Measurements from ENCODE around the gene ILF3. TPM values are rescaled to one million over a fixed set of nuclear protein-coding genes. Genes with fewer than 3 reads are reported as not detected.
A peak's percentile ranks its signal among the peaks of the same experiment; 100 is the strongest.

The ILF3 gene
- total RNA-seq, 3 donors from 2014 or later, result 80.2 to 166 (median 115) TPM

GRCh38 chr19:10694706-10695307 lies 40.7 kb downstream of the ILF3 start:
- Histone ChIP-seq H3K27me3 (no peaks in the 10 kb centered on the region), H3K36me3 (peaks cover under 1% of the 10 kb centered on the region), H3K9me3 (no peaks in the 10 kb centered on the region), H3K4me1 (no peaks in the 10 kb centered on the region), H3K4me3 (no peak overlapping the region), H3K27ac (no peak overlapping the region)
- intact Hi-C loops (cut with DNase I; ENCODE audit: low total_unique reads), result no loop called here
- DNase-seq (ENCODE audit: low spot score in 2 of 2), result no peak
- TF ChIP-seq CTCF (IDR thresholded peaks at IDR 0.05), result no peak
- TF ChIP-seq POLR2A (IDR thresholded peaks at IDR 0.05), result no peak
- TF ChIP-seq POLR2AphosphoS5 (IDR thresholded peaks at IDR 0.05), result no peak

GRCh38 chr19:10695401-10696398 lies 41.6 kb downstream of the ILF3 start:
- H3K4me1 ChIP-seq, result no peaks in the 10 kb centered on the region
- DNase-seq (ENCODE audit: low spot score in 2 of 2), result peak; percentile 77 to 88
- no peak for TF ChIP-seq POLR2AphosphoS5 (IDR thresholded peaks at IDR 0.05)
- TF ChIP-seq POLR2A (IDR thresholded peaks at IDR 0.05), result no peak
- TF ChIP-seq CTCF (IDR thresholded peaks at IDR 0.05), result no peak
- H3K36me3 ChIP-seq, result no peaks in the 10 kb centered on the region
- intact Hi-C loops (cut with DNase I; ENCODE audit: low total_unique reads), result no loop called here
- no peak overlapping the region for H3K27ac ChIP-seq
- H3K4me3 ChIP-seq, result peak overlapping the region in 2 of 3 donors; percentile 9 to 46
- no peaks in the 10 kb centered on the region for H3K9me3 ChIP-seq
- no peaks in the 10 kb centered on the region for H3K27me3 ChIP-seq

- H3K9me3 ChIP-seq, result no peaks in the 10 kb centered on the region
- no peaks in the 10 kb centered on the region for H3K36me3 ChIP-seq
- no peak overlapping the region for H3K27ac ChIP-seq
- intact Hi-C loops (cut with DNase I; ENCODE audit: low total_unique reads), result no loop called here
- H3K4me1 ChIP-seq, result peaks cover 0 to 5% of the 10 kb centered on the region in 2 donors
- TF ChIP-seq POLR2AphosphoS5 (IDR thresholded peaks at IDR 0.05) (no peak), CTCF (IDR thresholded peaks at IDR 0.05) (peak; percentile 16 to 50 (median 23)), POLR2A (IDR thresholded peaks at IDR 0.05) (no peak)
- no peaks in the 10 kb centered on the region for H3K27me3 ChIP-seq
- H3K4me3 ChIP-seq, result no peak overlapping the region
- DNase-seq (ENCODE audit: low spot score in 2 of 2), result no peak
Observed at GRCh38 chr19:10699650-10700335, 45.6 kb downstream of the ILF3 start.

GRCh38 chr19:10701955-10702525 lies 47.9 kb downstream of the ILF3 start:
- H3K4me1 ChIP-seq, result peaks cover 0 to 5% of the 10 kb centered on the region in 2 donors
- DNase-seq (ENCODE audit: low spot score in 2 of 2), result no peak
- intact Hi-C loops (cut with DNase I; ENCODE audit: low total_unique reads), result no loop called here
- no peaks in the 10 kb centered on the region for H3K36me3 ChIP-seq
- H3K27ac ChIP-seq, result peak overlapping the region in 1 of 2 donors; percentile 61
- H3K9me3 ChIP-seq, result no peaks in the 10 kb centered on the region
- H3K27me3 ChIP-seq, result no peaks in the 10 kb centered on the region
- TF ChIP-seq POLR2A (IDR thresholded peaks at IDR 0.05) (no peak), CTCF (IDR thresholded peaks at IDR 0.05) (no peak), POLR2AphosphoS5 (IDR thresholded peaks at IDR 0.05) (no peak)
- H3K4me3 ChIP-seq, result peak overlapping the region; percentile 70 to 89 (median 74)
